Measurements from ENCODE around the gene ASCL2. TPM values are rescaled to one million over a fixed set of nuclear protein-coding genes. Genes with fewer than 3 reads are reported as not detected.

The ASCL2 gene
- total RNA-seq, 2 experiments from 2014 or later: not detected

GRCh38 chr11:2267851-2268728 is 2.3 kb downstream of the ASCL2 start:
- H2AFZ ChIP-seq (ENCODE audit: low read length): no peak overlapping the region
- TF ChIP-seq, protein P1, sequence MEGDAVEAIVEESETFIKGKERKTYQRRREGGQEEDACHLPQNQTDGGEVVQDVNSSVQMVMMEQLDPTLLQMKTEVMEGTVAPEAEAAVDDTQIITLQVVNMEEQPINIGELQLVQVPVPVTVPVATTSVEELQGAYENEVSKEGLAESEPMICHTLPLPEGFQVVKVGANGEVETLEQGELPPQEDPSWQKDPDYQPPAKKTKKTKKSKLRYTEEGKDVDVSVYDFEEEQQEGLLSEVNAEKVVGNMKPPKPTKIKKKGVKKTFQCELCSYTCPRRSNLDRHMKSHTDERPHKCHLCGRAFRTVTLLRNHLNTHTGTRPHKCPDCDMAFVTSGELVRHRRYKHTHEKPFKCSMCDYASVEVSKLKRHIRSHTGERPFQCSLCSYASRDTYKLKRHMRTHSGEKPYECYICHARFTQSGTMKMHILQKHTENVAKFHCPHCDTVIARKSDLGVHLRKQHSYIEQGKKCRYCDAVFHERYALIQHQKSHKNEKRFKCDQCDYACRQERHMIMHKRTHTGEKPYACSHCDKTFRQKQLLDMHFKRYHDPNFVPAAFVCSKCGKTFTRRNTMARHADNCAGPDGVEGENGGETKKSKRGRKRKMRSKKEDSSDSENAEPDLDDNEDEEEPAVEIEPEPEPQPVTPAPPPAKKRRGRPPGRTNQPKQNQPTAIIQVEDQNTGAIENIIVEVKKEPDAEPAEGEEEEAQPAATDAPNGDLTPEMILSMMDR (conservative IDR thresholded peaks at IDR 0.05; ENCODE audit: low read length): no peak
- no peak for TF ChIP-seq EZH2phosphoT487 (IDR thresholded peaks at IDR 0.05; ENCODE audit: borderline replicate concordance, low read depth, low read length)
- BruUV-seq (replicated peaks): no TSS peak
- no peaks in the 10 kb centered on the region for H3K79me2 ChIP-seq (ENCODE audit: insufficient read depth, low read depth, low read length)
- peak overlapping the region; percentile 40 for H3K4me3 ChIP-seq (ENCODE audit: low read depth, low read length, poor library complexity, severe bottlenecking)
- CTCF ChIA-PET (ENCODE audit: unreplicated experiment): no interaction called here
- no peaks in the 10 kb centered on the region for H3K9me2 ChIP-seq (ENCODE audit: insufficient read depth, low read length)
- H3K27ac ChIP-seq (ENCODE audit: low read depth, low read length, poor library complexity, severe bottlenecking): no peak overlapping the region
- no peaks in the 10 kb centered on the region for H3K36me3 ChIP-seq (ENCODE audit: insufficient read depth, low read length)
- H3K9me3 ChIP-seq (ENCODE audit: low read length): no peaks in the 10 kb centered on the region
- H3K4me1 ChIP-seq (ENCODE audit: insufficient read depth, low read length, poor library complexity, severe bottlenecking): peaks cover 11% of the 10 kb centered on the region
- no peaks in the 10 kb centered on the region for H4K20me1 ChIP-seq (ENCODE audit: insufficient read depth, low read length)
- POLR2A ChIA-PET: no interaction called here
- no peak for DNase-seq (ENCODE audit: low spot score)
- intact Hi-C loops (cut with micrococcal nuclease; ENCODE audit: unreplicated experiment): no loop called here
- H3K4me2 ChIP-seq (ENCODE audit: low read length): no peak overlapping the region

GRCh38 chr11:2267306-2267850 is 3.0 kb downstream of the ASCL2 start:
- H4K20me1 ChIP-seq (ENCODE audit: insufficient read depth, low read length): no peaks in the 10 kb centered on the region
- H3K36me3 ChIP-seq (ENCODE audit: insufficient read depth, low read length): no peaks in the 10 kb centered on the region
- intact Hi-C loops (cut with micrococcal nuclease; ENCODE audit: unreplicated experiment): no loop called here
- no peaks in the 10 kb centered on the region for H3K9me3 ChIP-seq (ENCODE audit: low read length)
- TF ChIP-seq, protein P1 (conservative IDR thresholded peaks at IDR 0.05; ENCODE audit: low read length): no peak
- TF ChIP-seq EZH2phosphoT487 (IDR thresholded peaks at IDR 0.05; ENCODE audit: borderline replicate concordance, low read depth, low read length): no peak
- DNase-seq (ENCODE audit: low spot score): no peak
- BruUV-seq (replicated peaks): no TSS peak
- H3K4me1 ChIP-seq (ENCODE audit: insufficient read depth, low read length, poor library complexity, severe bottlenecking): peaks cover 11% of the 10 kb centered on the region
- no peak overlapping the region for H3K27ac ChIP-seq (ENCODE audit: low read depth, low read length, poor library complexity, severe bottlenecking)
- H3K4me2 ChIP-seq (ENCODE audit: low read length): no peak overlapping the region
- no peaks in the 10 kb centered on the region for H3K79me2 ChIP-seq (ENCODE audit: insufficient read depth, low read depth, low read length)
- no peak overlapping the region for H3K4me3 ChIP-seq (ENCODE audit: low read depth, low read length, poor library complexity, severe bottlenecking)
- CTCF ChIA-PET (ENCODE audit: unreplicated experiment): no interaction called here
- H2AFZ ChIP-seq (ENCODE audit: low read length): no peak overlapping the region
- no peaks in the 10 kb centered on the region for H3K9me2 ChIP-seq (ENCODE audit: insufficient read depth, low read length)
- POLR2A ChIA-PET: no interaction called here
